ENCODE data around the gene SPATS2L.

Gene SPATS2L

DNA sequence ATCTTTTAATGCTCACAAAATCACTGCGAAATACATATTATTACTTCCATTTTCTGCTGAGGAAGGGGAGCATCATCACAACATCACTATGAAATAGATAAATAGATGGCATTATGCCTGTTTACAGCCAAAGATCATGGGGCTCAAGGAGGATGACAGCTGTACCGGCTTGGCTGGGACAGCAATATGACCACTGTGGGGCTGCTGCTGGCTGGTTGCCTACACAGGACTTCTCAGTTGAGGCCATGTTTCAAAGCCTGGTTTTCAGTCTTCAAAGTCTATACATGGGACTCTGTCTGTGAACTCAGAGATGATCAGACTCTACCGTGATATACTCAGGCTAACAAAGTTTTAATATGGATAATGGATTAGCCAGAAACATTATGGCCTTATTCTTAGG lies 58.7 kb downstream of the SPATS2L start:
- no peak overlapping the region for H3K4me3 ChIP-seq (ENCODE audit: low read depth, low read length)
- TF ChIP-seq, protein P1, sequence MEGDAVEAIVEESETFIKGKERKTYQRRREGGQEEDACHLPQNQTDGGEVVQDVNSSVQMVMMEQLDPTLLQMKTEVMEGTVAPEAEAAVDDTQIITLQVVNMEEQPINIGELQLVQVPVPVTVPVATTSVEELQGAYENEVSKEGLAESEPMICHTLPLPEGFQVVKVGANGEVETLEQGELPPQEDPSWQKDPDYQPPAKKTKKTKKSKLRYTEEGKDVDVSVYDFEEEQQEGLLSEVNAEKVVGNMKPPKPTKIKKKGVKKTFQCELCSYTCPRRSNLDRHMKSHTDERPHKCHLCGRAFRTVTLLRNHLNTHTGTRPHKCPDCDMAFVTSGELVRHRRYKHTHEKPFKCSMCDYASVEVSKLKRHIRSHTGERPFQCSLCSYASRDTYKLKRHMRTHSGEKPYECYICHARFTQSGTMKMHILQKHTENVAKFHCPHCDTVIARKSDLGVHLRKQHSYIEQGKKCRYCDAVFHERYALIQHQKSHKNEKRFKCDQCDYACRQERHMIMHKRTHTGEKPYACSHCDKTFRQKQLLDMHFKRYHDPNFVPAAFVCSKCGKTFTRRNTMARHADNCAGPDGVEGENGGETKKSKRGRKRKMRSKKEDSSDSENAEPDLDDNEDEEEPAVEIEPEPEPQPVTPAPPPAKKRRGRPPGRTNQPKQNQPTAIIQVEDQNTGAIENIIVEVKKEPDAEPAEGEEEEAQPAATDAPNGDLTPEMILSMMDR (IDR thresholded peaks at IDR 0.05; ENCODE audit: insufficient read depth, low read length, missing control alignments) = no peak
- ChIA-PET CTCF (interaction anchor here (1.1 to 1.4 kb wide), 2 partner anchors 19 to 385 kb away, joined by 3 read pairs; no protein-coding TSS in a partner anchor), POLR2A (no interaction called here)
- DNase-seq (ENCODE audit: low read depth, low spot score) = no peak

- DNase-seq (ENCODE audit: low read depth, low spot score) = no peak
- POLR2A ChIA-PET = no interaction called here
Measured at GRCh38 chr2:200367155-200367554, 60.7 kb downstream of the SPATS2L start.

DNA sequence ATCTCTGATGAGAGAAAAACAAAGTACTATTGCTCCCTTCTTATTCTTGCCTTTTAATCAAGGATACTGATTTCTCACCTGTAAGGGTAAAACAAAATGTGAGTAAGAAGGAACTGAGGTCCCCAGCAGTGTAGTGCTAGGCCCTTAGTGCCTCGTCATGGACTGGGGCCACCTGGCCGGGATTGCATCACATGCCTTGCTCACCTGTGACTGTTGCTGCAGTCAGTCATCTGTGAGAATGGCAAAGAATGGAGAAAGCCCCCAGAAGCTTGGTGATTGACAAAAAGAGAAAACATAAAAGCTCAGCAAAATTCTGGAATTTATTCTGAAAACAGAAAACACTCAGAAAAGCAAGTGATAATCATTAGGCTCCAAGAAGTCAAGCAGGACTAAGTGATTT lies 63.4 kb downstream of the SPATS2L start:
- H3K4me3 ChIP-seq (ENCODE audit: low read depth, low read length) = no peak overlapping the region
- CTCF ChIA-PET = interaction anchor here (1.3 kb wide), 1 partner anchor 10 kb away, joined by 4 read pairs; no protein-coding TSS in a partner anchor
- POLR2A ChIA-PET = no interaction called here
- TF ChIP-seq, protein P1 (IDR thresholded peaks at IDR 0.05; ENCODE audit: insufficient read depth, low read length, missing control alignments) = no peak
- DNase-seq (ENCODE audit: low read depth, low spot score) = no peak

More at GRCh38 chr2:200367155-200367554, 60.7 kb downstream of the SPATS2L start:
- TF ChIP-seq, protein P1 (IDR thresholded peaks at IDR 0.05; ENCODE audit: insufficient read depth, low read length, missing control alignments) = no peak
- CTCF ChIA-PET = interaction anchor here (0.8 kb wide), 1 partner anchor 71 kb away, joined by 3 read pairs; no protein-coding TSS in a partner anchor
- no peak overlapping the region for H3K4me3 ChIP-seq (ENCODE audit: low read depth, low read length)

GRCh38 chr2:200373231-200373630 lies 66.7 kb downstream of the SPATS2L start:
- ChIA-PET CTCF (interaction anchor here (0.8 kb wide), 1 partner anchor 389 kb away, joined by 3 read pairs; no protein-coding TSS in a partner anchor), POLR2A (no interaction called here)

GRCh38 chr2:200373973-200374416 lies 67.5 kb downstream of the SPATS2L start:
- TF ChIP-seq, protein P1 (IDR thresholded peaks at IDR 0.05; ENCODE audit: insufficient read depth, low read length, missing control alignments) = no peak
- ChIA-PET POLR2A (no interaction called here), CTCF (interaction anchor here (0.7 kb wide), 1 partner anchor 11 kb away, joined by 3 read pairs; no protein-coding TSS in a partner anchor)
- DNase-seq (ENCODE audit: low read depth, low spot score) = no peak
- H3K4me3 ChIP-seq (ENCODE audit: low read depth, low read length) = no peak overlapping the region

More at GRCh38 chr2:200373231-200373630, 66.7 kb downstream of the SPATS2L start:
- H3K4me3 ChIP-seq (ENCODE audit: low read depth, low read length) = no peak overlapping the region
- TF ChIP-seq, protein P1 (IDR thresholded peaks at IDR 0.05; ENCODE audit: insufficient read depth, low read length, missing control alignments) = no peak
- DNase-seq (ENCODE audit: low read depth, low spot score) = no peak

DNA sequence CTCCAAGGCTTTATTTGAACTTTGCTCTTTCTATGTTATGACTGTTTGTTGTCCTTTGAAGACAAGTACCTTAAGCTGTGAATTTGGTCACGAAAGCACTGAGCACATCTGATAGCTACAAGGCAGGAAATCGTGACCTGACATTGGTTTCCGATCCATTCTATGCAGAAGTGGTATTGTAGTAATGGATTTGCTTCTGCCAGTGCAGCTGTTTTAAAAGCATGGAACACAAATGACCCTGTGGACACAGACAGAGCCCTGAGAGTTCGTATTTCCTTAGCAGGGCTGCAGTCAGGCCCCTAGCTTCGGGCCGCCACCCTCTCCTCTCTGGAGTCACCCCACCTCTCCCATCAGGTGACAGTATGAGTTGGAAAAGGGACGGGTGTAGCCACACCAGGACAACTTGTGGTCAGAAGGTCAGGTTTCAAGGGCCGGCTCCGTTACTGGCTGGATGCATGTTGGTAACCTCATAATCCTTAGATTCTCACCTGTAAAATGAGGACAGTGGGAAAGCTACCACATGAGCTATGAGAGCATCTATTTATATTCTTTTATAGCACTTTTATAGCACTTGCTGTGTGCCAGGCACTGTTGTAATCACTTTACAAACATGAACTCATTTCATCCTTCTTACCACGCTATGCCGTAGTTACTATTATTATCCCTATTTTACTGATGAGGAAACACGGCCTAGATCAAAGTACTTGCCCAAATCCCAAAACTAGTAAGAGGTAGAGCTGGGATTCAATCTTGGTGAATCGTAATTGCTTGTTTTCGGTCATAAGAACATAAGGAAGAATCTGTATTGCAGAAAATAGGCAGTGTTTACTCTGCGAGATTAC lies 70.2 kb downstream of the SPATS2L start:
- TF ChIP-seq, protein P1 (IDR thresholded peaks at IDR 0.05; ENCODE audit: insufficient read depth, low read length, missing control alignments) = no peak
- DNase-seq (ENCODE audit: low read depth, low spot score) = no peak
- no peak overlapping the region for H3K4me3 ChIP-seq (ENCODE audit: low read depth, low read length)
- ChIA-PET CTCF (interaction anchor here (0.7 to 1.4 kb wide), 3 partner anchors 12 to 31 kb away, joined by 3 to 4 read pairs (median 4); no protein-coding TSS in a partner anchor), POLR2A (no interaction called here)
